OCI-LY3 (cell line): ENCODE measurements around the gene SLC1A7.

Experiments
- H2AFZ ChIP-seq: fragments of 200-600, 300-600 bp; shearing (Covaris generic); 2 replicates; pipeline ENCODE4 v1.6.0; 2014; ENCODE audit warnings: antibody characterized with exemption, low read depth, low read length
- H3K27ac ChIP-seq: fragments of 200-600, 300-600 bp; sonication (generic); 2 replicates; pipeline ENCODE4 v1.5.1; 2014; ENCODE audit warnings: mild to moderate bottlenecking, low read length, moderate library complexity, mixed read lengths
- H3K27me3 ChIP-seq: fragments of 200-600, 300-600 bp; sonication (generic); 2 replicates; pipeline ENCODE4 v1.6.1; 2014; ENCODE audit warnings: low read depth, low read length, mixed read lengths
- H3K36me3 ChIP-seq: fragments of 200-600, 300-600 bp; sonication (generic); replicated peaks from 2 replicates; pipeline ENCODE3; 2014; ENCODE audit warnings: low read depth, low read length, mixed read lengths
- H3K4me1 ChIP-seq: fragments of 300-600, 200-600 bp; sonication (generic); 2 replicates; pipeline ENCODE4 v1.6.1; 2014; ENCODE audit warnings: low read length, mixed read lengths
- H3K4me2 ChIP-seq: fragments of 200-600, 300-600 bp; sonication (generic); 2 replicates; pipeline ENCODE4 v1.6.1; 2014; ENCODE audit warnings: low read length, mixed read lengths
- H3K4me3 ChIP-seq: fragments of 300-600, 200-600 bp; sonication (generic); 2 replicates; pipeline ENCODE4 v1.5.1; 2014; ENCODE audit warnings: antibody characterized with exemption, mild to moderate bottlenecking, low read length, moderate library complexity
- H3K79me2 ChIP-seq: fragments of 300-600, 200-600 bp; shearing (Covaris generic); 2 replicates; pipeline ENCODE4 v1.6.1; 2014; ENCODE audit warnings: mild to moderate bottlenecking, low read length, mixed read lengths
- H3K9ac ChIP-seq: fragments of 300-600, 200-600 bp; shearing (Covaris generic); 2 replicates; pipeline ENCODE4 v1.6.0; 2014; ENCODE audit warnings: mild to moderate bottlenecking, low read length, moderate library complexity
- H3K9me3 ChIP-seq: fragments of 200-600, 300-600 bp; shearing (Covaris generic); 2 replicates; pipeline ENCODE4 v1.6.1; 2014; ENCODE audit warnings: low read length, mixed read lengths; ENCODE audit not compliant: insufficient read depth
- H4K20me1 ChIP-seq: fragments of 200-600, 300-600 bp; sonication (generic); 2 replicates; pipeline ENCODE4 v1.6.1; 2016; ENCODE audit warnings: low read length, mixed read lengths; ENCODE audit not compliant: insufficient read depth
- CTCF ChIP-seq: fragments of 200-600, 300-600 bp; sonication (generic); IDR thresholded peaks from 2 replicates; pipeline ENCODE4 v1.5.1; 2014; ENCODE audit warnings: antibody characterized with exemption, low read length, low read depth
- EZH2phosphoT487 ChIP-seq: fragments of 200-600 bp; shearing (Covaris generic); IDR thresholded peaks from 2 replicates; pipeline ENCODE4 v1.6.1; 2018; ENCODE audit warnings: antibody characterized with exemption, mixed run types, low read depth

Gene SLC1A7

GRCh38 chr1:53174971-53175913 is 32.8 kb upstream of the SLC1A7 start:
- H3K27me3 ChIP-seq, result no peaks in the 10 kb centered on the region
- peaks cover 23% of the 10 kb centered on the region for H3K4me1 ChIP-seq
- no peak overlapping the region for H2AFZ ChIP-seq
- H3K36me3 ChIP-seq, result no peaks in the 10 kb centered on the region
- H4K20me1 ChIP-seq, result no peaks in the 10 kb centered on the region
- H3K79me2 ChIP-seq, result no peaks in the 10 kb centered on the region
- H3K9me3 ChIP-seq, result no peaks in the 10 kb centered on the region
- TF ChIP-seq CTCF, result no peak
- no peak for TF ChIP-seq EZH2phosphoT487
- no peak overlapping the region for H3K4me3 ChIP-seq
- no peak overlapping the region for H3K4me2 ChIP-seq
- H3K27ac ChIP-seq, result no peak overlapping the region
- H3K9ac ChIP-seq, result no peak overlapping the region

GRCh38 chr1:53172426-53173128 is 30.1 kb upstream of the SLC1A7 start:
- peak overlapping the region; percentile 43 for H3K4me3 ChIP-seq

GRCh38 chr1:53166912-53167311 is 24.5 kb upstream of the SLC1A7 start:
- Histone ChIP-seq H3K4me2 (no peak overlapping the region), H3K4me3 (no peak overlapping the region), H4K20me1 (no peaks in the 10 kb centered on the region), H3K79me2 (no peaks in the 10 kb centered on the region), H2AFZ (no peak overlapping the region), H3K36me3 (no peaks in the 10 kb centered on the region), H3K9ac (no peak overlapping the region), H3K4me1 (no peaks in the 10 kb centered on the region), H3K27me3 (no peaks in the 10 kb centered on the region), H3K27ac (no peak overlapping the region), H3K9me3 (no peaks in the 10 kb centered on the region)
- TF ChIP-seq CTCF, result no peak
- TF ChIP-seq EZH2phosphoT487, result no peak

More at GRCh38 chr1:53172426-53173128, 30.1 kb upstream of the SLC1A7 start:
- Histone ChIP-seq H4K20me1 (no peaks in the 10 kb centered on the region), H3K79me2 (no peaks in the 10 kb centered on the region), H3K27ac (no peak overlapping the region), H3K36me3 (no peaks in the 10 kb centered on the region), H3K9me3 (no peaks in the 10 kb centered on the region), H3K4me1 (peaks cover 23% of the 10 kb centered on the region), H3K9ac (no peak overlapping the region), H3K4me2 (peak overlapping the region; percentile 52), H2AFZ (peak overlapping the region; percentile 31; the same call in 1 of the 2 replicates), H3K27me3 (no peaks in the 10 kb centered on the region)
- TF ChIP-seq EZH2phosphoT487, result no peak
- no peak for TF ChIP-seq CTCF

- H3K27ac ChIP-seq, result no peak overlapping the region
- no peak overlapping the region for H3K4me3 ChIP-seq
- no peaks in the 10 kb centered on the region for H3K4me1 ChIP-seq
- H4K20me1 ChIP-seq, result no peaks in the 10 kb centered on the region
- no peak overlapping the region for H3K9ac ChIP-seq
- H2AFZ ChIP-seq, result no peak overlapping the region
- H3K36me3 ChIP-seq, result no peaks in the 10 kb centered on the region
- H3K9me3 ChIP-seq, result no peaks in the 10 kb centered on the region
- no peak for TF ChIP-seq CTCF
- no peak for TF ChIP-seq EZH2phosphoT487
- H3K27me3 ChIP-seq, result no peaks in the 10 kb centered on the region
- no peaks in the 10 kb centered on the region for H3K79me2 ChIP-seq
- H3K4me2 ChIP-seq, result no peak overlapping the region
These were observed 23.9 kb upstream of the SLC1A7 start for GRCh38 chr1:53166366-53166765.
